GM21423 (cell line): Measurements from ENCODE around the gene EPC2.
"Not testable (repeated sequence)": the region's sequence is repeated elsewhere in the genome, so short reads cannot be mapped to it uniquely, and the experiment has no call there.

ENCODE experiments used
- ATAC-seq: cut with Tn5 transposase; IDR thresholded peaks from one replicate; pipeline ENCODE4 v1.9.1; 2021; ENCODE audit warnings: mild to moderate bottlenecking, moderate library complexity; ENCODE audit not compliant: unreplicated experiment

EPC2 gene

GRCh38 chr2:148642112-148642744 lies 2.3 kb upstream of the EPC2 start:
- ATAC-seq, result no peak

GRCh38 chr2:148642891-148643416 lies 1.6 kb upstream of the EPC2 start:
- ATAC-seq, result no peak

GRCh38 chr2:148643421-148643820 lies 1.1 kb upstream of the EPC2 start:
- no peak for ATAC-seq

GRCh38 chr2:148644883-148645538 lies 460 bp downstream of the EPC2 start:
- peak; percentile 54 for ATAC-seq

GRCh38 chr2:148645539-148646230 lies 1.1 kb downstream of the EPC2 start:
- peak; percentile 41 for ATAC-seq

- ATAC-seq, result no peak
These were observed 1.6 kb downstream of the EPC2 start for GRCh38 chr2:148646231-148646559.

- ATAC-seq, result not testable (repeated sequence)
These were observed 3.2 kb downstream of the EPC2 start for GRCh38 chr2:148647711-148648110.

GRCh38 chr2:148649936-148650335 lies 5.4 kb downstream of the EPC2 start:
- ATAC-seq, result no peak

- no peak for ATAC-seq
These were observed 6.3 kb downstream of the EPC2 start for GRCh38 chr2:148650881-148651280.

- no peak for ATAC-seq
These were observed 7.4 kb downstream of the EPC2 start for GRCh38 chr2:148651972-148652371.

GRCh38 chr2:148653437-148653836 lies 8.9 kb downstream of the EPC2 start:
- ATAC-seq, result peak; percentile 87

- no peak for ATAC-seq
These were observed 9.9 kb downstream of the EPC2 start for GRCh38 chr2:148654435-148654834.

- ATAC-seq, result no peak
These were observed 12.0 kb downstream of the EPC2 start for GRCh38 chr2:148656516-148656915.

- peak; percentile 98 for ATAC-seq
These were observed 14.5 kb downstream of the EPC2 start for GRCh38 chr2:148658807-148659722.

- no peak for ATAC-seq
These were observed 16.4 kb downstream of the EPC2 start for GRCh38 chr2:148660999-148661398.

GRCh38 chr2:148662332-148662731 lies 17.8 kb downstream of the EPC2 start:
- ATAC-seq, result not testable (repeated sequence)

- no peak for ATAC-seq
These were observed 19.7 kb downstream of the EPC2 start for GRCh38 chr2:148664229-148664628.

GRCh38 chr2:148666555-148666954 lies 22.0 kb downstream of the EPC2 start:
- no peak for ATAC-seq

- no peak for ATAC-seq
These were observed 22.7 kb downstream of the EPC2 start for GRCh38 chr2:148667113-148667836.

GRCh38 chr2:148670773-148671172 lies 26.2 kb downstream of the EPC2 start:
- ATAC-seq, result no peak
